Measurements from ENCODE around the gene TNFSF8.

The TNFSF8 gene

DNA sequence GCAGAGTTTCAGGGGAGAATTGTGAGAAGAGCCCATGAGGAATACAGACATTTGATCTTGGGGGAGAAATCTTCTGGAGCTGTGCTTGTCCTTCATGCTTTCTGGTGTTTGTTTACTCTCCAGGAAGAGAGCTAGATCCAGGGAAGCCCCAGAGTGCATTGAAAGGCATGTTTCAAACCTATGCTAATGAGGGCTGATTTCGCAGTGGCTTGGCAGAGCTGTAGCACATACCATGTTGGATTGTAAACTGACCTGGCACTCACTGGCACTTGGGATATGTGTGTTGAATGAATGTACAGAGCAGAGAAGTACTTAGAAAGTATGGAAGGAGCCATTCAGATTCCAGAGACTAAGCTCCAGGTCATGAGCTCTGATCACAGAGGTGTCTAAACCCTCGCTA is 30.9 kb downstream of the TNFSF8 start:
- TF ChIP-seq ARNTL (CRISPR knock-in tag; IDR thresholded peaks at IDR 0.05; ENCODE audit: borderline replicate concordance, low read depth): no peak
- no peak for TF ChIP-seq ZNF565 (CRISPR knock-in tag; conservative IDR thresholded peaks at IDR 0.05; ENCODE audit: low read depth)
- TF ChIP-seq ZFP30 (CRISPR knock-in tag; IDR thresholded peaks at IDR 0.05): no peak
- TF ChIP-seq ZFP3 (CRISPR knock-in tag; IDR thresholded peaks at IDR 0.05): no peak
- TF ChIP-seq TCF4 (CRISPR knock-in tag; IDR thresholded peaks at IDR 0.05; ENCODE audit: borderline replicate concordance): no peak
- TF ChIP-seq OSR1 (CRISPR knock-in tag; IDR thresholded peaks at IDR 0.05): no peak
- TF ChIP-seq BACH2 (CRISPR knock-in tag; IDR thresholded peaks at IDR 0.05; ENCODE audit: borderline replicate concordance): no peak
- no peak for TF ChIP-seq TOX (CRISPR knock-in tag; IDR thresholded peaks at IDR 0.05; ENCODE audit: borderline replicate concordance)
- TF ChIP-seq ZC3H10 (CRISPR knock-in tag; IDR thresholded peaks at IDR 0.05): no peak
- TF ChIP-seq ZNF70 (CRISPR knock-in tag; IDR thresholded peaks at IDR 0.05): no peak
- TF ChIP-seq ISL1 (CRISPR knock-in tag; IDR thresholded peaks at IDR 0.05): no peak
- TF ChIP-seq, protein P1, sequence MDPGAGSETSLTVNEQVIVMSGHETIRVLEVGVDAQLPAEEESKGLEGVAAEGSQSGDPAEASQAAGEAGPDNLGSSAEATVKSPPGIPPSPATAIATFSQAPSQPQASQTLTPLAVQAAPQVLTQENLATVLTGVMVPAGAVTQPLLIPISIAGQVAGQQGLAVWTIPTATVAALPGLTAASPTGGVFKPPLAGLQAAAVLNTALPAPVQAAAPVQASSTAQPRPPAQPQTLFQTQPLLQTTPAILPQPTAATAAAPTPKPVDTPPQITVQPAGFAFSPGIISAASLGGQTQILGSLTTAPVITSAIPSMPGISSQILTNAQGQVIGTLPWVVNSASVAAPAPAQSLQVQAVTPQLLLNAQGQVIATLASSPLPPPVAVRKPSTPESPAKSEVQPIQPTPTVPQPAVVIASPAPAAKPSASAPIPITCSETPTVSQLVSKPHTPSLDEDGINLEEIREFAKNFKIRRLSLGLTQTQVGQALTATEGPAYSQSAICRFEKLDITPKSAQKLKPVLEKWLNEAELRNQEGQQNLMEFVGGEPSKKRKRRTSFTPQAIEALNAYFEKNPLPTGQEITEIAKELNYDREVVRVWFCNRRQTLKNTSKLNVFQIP (CRISPR knock-in tag; IDR thresholded peaks at IDR 0.05; ENCODE audit: borderline replicate concordance, low read depth): no peak
- no peak for TF ChIP-seq ZNF8 (CRISPR knock-in tag; IDR thresholded peaks at IDR 0.05)
- ATAC-seq: no peak

DNA sequence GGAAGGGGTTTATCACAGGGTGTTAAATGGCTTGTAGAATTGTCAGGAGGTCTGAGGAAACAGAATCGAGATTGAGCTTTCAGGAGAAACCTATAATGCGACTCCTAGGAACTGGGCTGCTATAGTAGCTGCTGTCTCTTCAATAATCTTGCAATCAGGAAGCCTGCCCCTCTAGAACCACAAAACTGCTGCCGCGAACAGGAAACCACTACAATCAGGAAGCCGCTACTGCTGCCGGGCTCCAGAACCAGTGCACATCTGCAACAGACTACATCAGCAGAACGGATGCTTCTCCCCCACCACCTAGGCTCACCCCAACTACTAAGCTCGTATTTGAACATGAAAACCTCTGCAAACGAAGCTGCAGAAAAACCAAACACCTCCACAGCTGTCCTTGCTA is 31.6 kb downstream of the TNFSF8 start:
- ATAC-seq: no peak
- no peak for TF ChIP-seq ZNF565 (CRISPR knock-in tag; conservative IDR thresholded peaks at IDR 0.05; ENCODE audit: low read depth)
- no peak for TF ChIP-seq ZFP30 (CRISPR knock-in tag; IDR thresholded peaks at IDR 0.05)
- no peak for TF ChIP-seq PPARA (CRISPR knock-in tag; IDR thresholded peaks at IDR 0.05; ENCODE audit: borderline replicate concordance)
- no peak for TF ChIP-seq TCF4 (CRISPR knock-in tag; IDR thresholded peaks at IDR 0.05; ENCODE audit: borderline replicate concordance)
- TF ChIP-seq SNAI2 (CRISPR knock-in tag; IDR thresholded peaks at IDR 0.05): no peak
- no peak for TF ChIP-seq BACH2 (CRISPR knock-in tag; IDR thresholded peaks at IDR 0.05; ENCODE audit: borderline replicate concordance)
- no peak for TF ChIP-seq ISL1 (CRISPR knock-in tag; IDR thresholded peaks at IDR 0.05)

DNA sequence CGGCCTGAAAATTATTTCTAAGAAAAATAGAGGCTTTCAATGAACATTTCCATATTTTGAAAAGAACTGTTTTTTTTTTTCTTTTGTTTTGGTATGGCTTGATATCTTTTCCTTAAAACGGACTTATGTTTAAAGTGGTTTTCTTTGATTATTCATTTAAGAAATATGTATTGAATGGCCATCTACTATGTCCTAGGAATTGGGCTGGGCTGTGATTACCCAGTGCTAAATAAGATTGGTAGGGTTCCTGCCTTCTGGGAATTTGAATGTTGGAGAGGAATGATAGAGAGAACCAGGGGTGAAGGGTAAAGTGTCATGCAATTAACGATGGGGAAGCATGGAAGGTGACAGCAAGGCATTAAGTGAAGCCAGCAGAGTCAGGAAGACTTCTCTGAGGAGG is 33.2 kb downstream of the TNFSF8 start:
- TF ChIP-seq ISL1 (CRISPR knock-in tag; IDR thresholded peaks at IDR 0.05): no peak
- TF ChIP-seq, protein P1 (CRISPR knock-in tag; IDR thresholded peaks at IDR 0.05; ENCODE audit: borderline replicate concordance, low read depth): no peak
- TF ChIP-seq SNAI2 (CRISPR knock-in tag; IDR thresholded peaks at IDR 0.05): no peak
- TF ChIP-seq, protein P2, sequence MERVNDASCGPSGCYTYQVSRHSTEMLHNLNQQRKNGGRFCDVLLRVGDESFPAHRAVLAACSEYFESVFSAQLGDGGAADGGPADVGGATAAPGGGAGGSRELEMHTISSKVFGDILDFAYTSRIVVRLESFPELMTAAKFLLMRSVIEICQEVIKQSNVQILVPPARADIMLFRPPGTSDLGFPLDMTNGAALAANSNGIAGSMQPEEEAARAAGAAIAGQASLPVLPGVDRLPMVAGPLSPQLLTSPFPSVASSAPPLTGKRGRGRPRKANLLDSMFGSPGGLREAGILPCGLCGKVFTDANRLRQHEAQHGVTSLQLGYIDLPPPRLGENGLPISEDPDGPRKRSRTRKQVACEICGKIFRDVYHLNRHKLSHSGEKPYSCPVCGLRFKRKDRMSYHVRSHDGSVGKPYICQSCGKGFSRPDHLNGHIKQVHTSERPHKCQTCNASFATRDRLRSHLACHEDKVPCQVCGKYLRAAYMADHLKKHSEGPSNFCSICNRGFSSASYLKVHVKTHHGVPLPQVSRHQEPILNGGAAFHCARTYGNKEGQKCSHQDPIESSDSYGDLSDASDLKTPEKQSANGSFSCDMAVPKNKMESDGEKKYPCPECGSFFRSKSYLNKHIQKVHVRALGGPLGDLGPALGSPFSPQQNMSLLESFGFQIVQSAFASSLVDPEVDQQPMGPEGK (CRISPR knock-in tag; IDR thresholded peaks at IDR 0.05; ENCODE audit: borderline replicate concordance): no peak
- TF ChIP-seq, protein P3, sequence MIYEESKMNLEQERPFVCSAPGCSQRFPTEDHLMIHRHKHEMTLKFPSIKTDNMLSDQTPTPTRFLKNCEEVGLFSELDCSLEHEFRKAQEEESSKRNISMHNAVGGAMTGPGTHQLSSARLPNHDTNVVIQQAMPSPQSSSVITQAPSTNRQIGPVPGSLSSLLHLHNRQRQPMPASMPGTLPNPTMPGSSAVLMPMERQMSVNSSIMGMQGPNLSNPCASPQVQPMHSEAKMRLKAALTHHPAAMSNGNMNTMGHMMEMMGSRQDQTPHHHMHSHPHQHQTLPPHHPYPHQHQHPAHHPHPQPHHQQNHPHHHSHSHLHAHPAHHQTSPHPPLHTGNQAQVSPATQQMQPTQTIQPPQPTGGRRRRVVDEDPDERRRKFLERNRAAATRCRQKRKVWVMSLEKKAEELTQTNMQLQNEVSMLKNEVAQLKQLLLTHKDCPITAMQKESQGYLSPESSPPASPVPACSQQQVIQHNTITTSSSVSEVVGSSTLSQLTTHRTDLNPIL (CRISPR knock-in tag; IDR thresholded peaks at IDR 0.05; ENCODE audit: low read depth): no peak
- no peak for TF ChIP-seq GLIS3 (CRISPR knock-in tag; IDR thresholded peaks at IDR 0.05)
- TF ChIP-seq BACH2 (CRISPR knock-in tag; IDR thresholded peaks at IDR 0.05; ENCODE audit: borderline replicate concordance): no peak
- no peak for ATAC-seq

DNA sequence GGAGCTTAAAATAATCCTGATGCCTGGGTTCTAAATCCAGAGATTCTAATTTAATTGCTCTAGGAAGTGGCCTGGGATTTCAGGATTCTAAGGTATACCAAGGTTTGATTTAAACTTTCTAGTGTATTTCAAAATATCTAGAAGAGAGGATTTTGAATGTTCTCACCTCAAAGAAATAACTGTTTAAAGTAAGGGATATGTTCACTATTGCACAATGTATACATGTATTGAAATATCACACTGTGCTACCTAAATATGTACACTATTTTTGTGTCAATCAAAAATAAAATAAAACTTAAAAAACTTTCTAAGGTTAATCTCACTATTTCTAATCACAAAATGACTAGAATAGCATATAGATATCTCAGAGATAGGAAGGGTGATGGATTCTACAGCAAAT is 34.0 kb downstream of the TNFSF8 start:
- no peak for TF ChIP-seq PPARA (CRISPR knock-in tag; IDR thresholded peaks at IDR 0.05; ENCODE audit: borderline replicate concordance)
- TF ChIP-seq ZFP3 (CRISPR knock-in tag; IDR thresholded peaks at IDR 0.05): no peak
- TF ChIP-seq, protein P2 (CRISPR knock-in tag; IDR thresholded peaks at IDR 0.05; ENCODE audit: borderline replicate concordance): no peak
- no peak for TF ChIP-seq GLIS3 (CRISPR knock-in tag; IDR thresholded peaks at IDR 0.05)
- no peak for TF ChIP-seq CSDC2 (CRISPR knock-in tag; IDR thresholded peaks at IDR 0.05)
- TF ChIP-seq ZNF8 (CRISPR knock-in tag; IDR thresholded peaks at IDR 0.05): no peak
- no peak for TF ChIP-seq ZFP30 (CRISPR knock-in tag; IDR thresholded peaks at IDR 0.05)
- TF ChIP-seq ZNF565 (CRISPR knock-in tag; conservative IDR thresholded peaks at IDR 0.05; ENCODE audit: low read depth): no peak
- no peak for TF ChIP-seq SNAI2 (CRISPR knock-in tag; IDR thresholded peaks at IDR 0.05)
- TF ChIP-seq ISL1 (CRISPR knock-in tag; IDR thresholded peaks at IDR 0.05): no peak
- no peak for TF ChIP-seq BACH2 (CRISPR knock-in tag; IDR thresholded peaks at IDR 0.05; ENCODE audit: borderline replicate concordance)
- TF ChIP-seq ZC3H10 (CRISPR knock-in tag; IDR thresholded peaks at IDR 0.05): no peak
- TF ChIP-seq, protein P4, sequence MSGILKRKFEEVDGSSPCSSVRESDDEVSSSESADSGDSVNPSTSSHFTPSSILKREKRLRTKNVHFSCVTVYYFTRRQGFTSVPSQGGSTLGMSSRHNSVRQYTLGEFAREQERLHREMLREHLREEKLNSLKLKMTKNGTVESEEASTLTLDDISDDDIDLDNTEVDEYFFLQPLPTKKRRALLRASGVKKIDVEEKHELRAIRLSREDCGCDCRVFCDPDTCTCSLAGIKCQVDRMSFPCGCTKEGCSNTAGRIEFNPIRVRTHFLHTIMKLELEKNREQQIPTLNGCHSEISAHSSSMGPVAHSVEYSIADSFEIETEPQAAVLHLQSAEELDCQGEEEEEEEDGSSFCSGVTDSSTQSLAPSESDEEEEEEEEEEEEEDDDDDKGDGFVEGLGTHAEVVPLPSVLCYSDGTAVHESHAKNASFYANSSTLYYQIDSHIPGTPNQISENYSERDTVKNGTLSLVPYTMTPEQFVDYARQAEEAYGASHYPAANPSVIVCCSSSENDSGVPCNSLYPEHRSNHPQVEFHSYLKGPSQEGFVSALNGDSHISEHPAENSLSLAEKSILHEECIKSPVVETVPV (CRISPR knock-in tag; IDR thresholded peaks at IDR 0.05): no peak
- TF ChIP-seq, protein P1 (CRISPR knock-in tag; IDR thresholded peaks at IDR 0.05; ENCODE audit: borderline replicate concordance, low read depth): no peak
- no peak for TF ChIP-seq ESRRG (CRISPR knock-in tag; IDR thresholded peaks at IDR 0.05)
- no peak for ATAC-seq
